B cell (primary cell): ENCODE measurements around the gene TRERF1.

ENCODE experiments used
- CTCF ChIP-seq: fragments of 200-600 bp; IDR thresholded peaks from one replicate; pipeline ENCODE4 v1.8.0; 2022; ENCODE audit warnings: antibody characterized with exemption, mild to moderate bottlenecking
- EZH2 ChIP-seq: IDR thresholded peaks from 2 replicates; pipeline ENCODE4 v1.6.1; 2012; ENCODE audit warnings: borderline replicate concordance, low read depth, mild to moderate bottlenecking, moderate library complexity, low read length; ENCODE audit not compliant: insufficient read depth, poor library complexity, severe bottlenecking

- no peak for TF ChIP-seq EZH2
- no peak for TF ChIP-seq CTCF
Measured at GRCh38 chr6:42401613-42401951, 50.1 kb downstream of the TRERF1 start.
